Left ventricle myocardium inferior (tissue), 1 donor: ENCODE data around the gene MYT1. TPM values are rescaled to one million over a fixed set of nuclear protein-coding genes. Genes with fewer than 3 reads are reported as not detected.

Experiments used
- DNase-seq: peaks from one replicate; pipeline ENCODE4 v3.0.0-alpha.2; 2020
- H3K27ac ChIP-seq: fragments of 200-600 bp; replicated peaks from 2 replicates; pipeline ENCODE4 v1.8.0; 2021
- H3K27me3 ChIP-seq: fragments of 200-600 bp; 2 replicates; pipeline ENCODE4 v1.8.0; 2021; ENCODE audit warnings: low read depth
- H3K36me3 ChIP-seq: fragments of 200-600 bp; 2 replicates; pipeline ENCODE4 v1.8.0; 2021
- H3K4me1 ChIP-seq: fragments of 200-600 bp; 2 replicates; pipeline ENCODE4 v1.8.0; 2021
- H3K4me3 ChIP-seq: fragments of 200-600 bp; 2 replicates; pipeline ENCODE4 v1.8.0; 2021; ENCODE audit warnings: mild to moderate bottlenecking, moderate library complexity
- H3K9me3 ChIP-seq: fragments of 200-600 bp; replicated peaks from 2 replicates; pipeline ENCODE4 v1.8.0; 2021
- intact Hi-C: fragments of 100-400 bp; cut with micrococcal nuclease; formaldehyde crosslinking; loops from one replicate; pipeline ENCODE4 v1.11.0; 2022
- total RNA-seq: library from RNA; stranded (reverse); fragmentation: NEBNext Ultra II Directional; extraction: Animal tissue kit (Norgen Biotek cat#: 25700); gene quantifications from one replicate; pipeline ENCODE4 v1.2.1, GENCODE V29; 2021
- TF ChIP-seq, protein P1 (sequence below): fragments of 200-600 bp; IDR thresholded peaks from 2 replicates; pipeline ENCODE4 v1.8.0; 2021; ENCODE audit warnings: antibody characterized with exemption, mild to moderate bottlenecking, borderline replicate concordance
- donor health status: DM: no; HTN: yes; CAD: no; lungs with severe emphysema.

Gene MYT1
- total RNA-seq, 1 donor from 2014 or later, result 0.11 TPM

DNA sequence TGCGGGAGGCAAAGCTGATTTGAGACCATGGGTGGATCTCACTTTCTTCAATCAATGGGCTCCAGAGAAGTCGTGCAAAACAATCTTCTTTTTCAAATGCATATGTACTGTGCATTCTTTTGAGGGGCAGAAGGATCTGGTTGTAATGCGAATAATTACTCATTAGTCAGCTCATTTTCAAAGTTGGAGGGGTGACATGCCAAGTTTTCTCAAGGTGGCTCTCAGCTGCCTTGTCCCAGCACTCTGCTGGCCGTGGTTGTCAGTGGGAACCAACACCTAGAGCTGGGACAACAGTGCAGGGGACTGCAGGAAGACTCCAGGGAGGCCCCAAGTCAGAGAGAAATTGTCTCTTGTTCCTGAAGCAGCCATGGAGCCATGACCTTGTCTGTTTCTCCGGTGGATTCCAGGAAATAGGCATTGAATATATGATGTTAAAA is 25.3 kb downstream of the MYT1 start:
- peaks cover 12% of the 10 kb centered on the region for H3K4me1 ChIP-seq
- H3K4me3 ChIP-seq, result no peak overlapping the region
- H3K9me3 ChIP-seq, result no peaks in the 10 kb centered on the region
- peaks cover 39% of the 10 kb centered on the region for H3K27me3 ChIP-seq
- TF ChIP-seq, protein P1, sequence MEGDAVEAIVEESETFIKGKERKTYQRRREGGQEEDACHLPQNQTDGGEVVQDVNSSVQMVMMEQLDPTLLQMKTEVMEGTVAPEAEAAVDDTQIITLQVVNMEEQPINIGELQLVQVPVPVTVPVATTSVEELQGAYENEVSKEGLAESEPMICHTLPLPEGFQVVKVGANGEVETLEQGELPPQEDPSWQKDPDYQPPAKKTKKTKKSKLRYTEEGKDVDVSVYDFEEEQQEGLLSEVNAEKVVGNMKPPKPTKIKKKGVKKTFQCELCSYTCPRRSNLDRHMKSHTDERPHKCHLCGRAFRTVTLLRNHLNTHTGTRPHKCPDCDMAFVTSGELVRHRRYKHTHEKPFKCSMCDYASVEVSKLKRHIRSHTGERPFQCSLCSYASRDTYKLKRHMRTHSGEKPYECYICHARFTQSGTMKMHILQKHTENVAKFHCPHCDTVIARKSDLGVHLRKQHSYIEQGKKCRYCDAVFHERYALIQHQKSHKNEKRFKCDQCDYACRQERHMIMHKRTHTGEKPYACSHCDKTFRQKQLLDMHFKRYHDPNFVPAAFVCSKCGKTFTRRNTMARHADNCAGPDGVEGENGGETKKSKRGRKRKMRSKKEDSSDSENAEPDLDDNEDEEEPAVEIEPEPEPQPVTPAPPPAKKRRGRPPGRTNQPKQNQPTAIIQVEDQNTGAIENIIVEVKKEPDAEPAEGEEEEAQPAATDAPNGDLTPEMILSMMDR, result no peak
- no peak for DNase-seq
- no peaks in the 10 kb centered on the region for H3K36me3 ChIP-seq
- intact Hi-C loops, result no loop called here
- no peak overlapping the region for H3K27ac ChIP-seq

DNA sequence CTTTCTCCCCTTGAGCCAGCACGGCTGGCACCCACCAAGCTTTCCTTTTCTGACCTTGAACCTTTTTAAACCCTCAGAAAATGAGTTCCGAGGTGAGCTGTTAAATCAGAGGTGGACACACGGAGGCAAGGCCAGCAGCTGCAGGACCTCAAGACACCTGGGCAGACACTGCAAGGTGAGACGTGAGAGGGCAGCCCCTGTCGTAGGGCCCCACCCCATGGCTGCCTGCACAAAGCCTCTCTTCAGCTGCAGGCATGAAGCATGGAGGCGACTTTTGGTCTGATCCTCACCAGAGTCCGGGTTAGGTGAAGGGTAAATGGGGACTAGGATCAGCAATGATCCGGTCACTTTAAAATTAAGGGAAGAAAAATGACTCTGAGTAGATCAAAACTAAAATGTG is 25.7 kb downstream of the MYT1 start:
- H3K27me3 ChIP-seq, result peaks cover 41% of the 10 kb centered on the region
- no peak for DNase-seq
- H3K27ac ChIP-seq, result no peak overlapping the region
- no peak overlapping the region for H3K4me3 ChIP-seq
- H3K4me1 ChIP-seq, result peaks cover 12% of the 10 kb centered on the region
- no peaks in the 10 kb centered on the region for H3K36me3 ChIP-seq
- H3K9me3 ChIP-seq, result no peaks in the 10 kb centered on the region
- intact Hi-C loops, result no loop called here
- TF ChIP-seq, protein P1, result no peak

DNA sequence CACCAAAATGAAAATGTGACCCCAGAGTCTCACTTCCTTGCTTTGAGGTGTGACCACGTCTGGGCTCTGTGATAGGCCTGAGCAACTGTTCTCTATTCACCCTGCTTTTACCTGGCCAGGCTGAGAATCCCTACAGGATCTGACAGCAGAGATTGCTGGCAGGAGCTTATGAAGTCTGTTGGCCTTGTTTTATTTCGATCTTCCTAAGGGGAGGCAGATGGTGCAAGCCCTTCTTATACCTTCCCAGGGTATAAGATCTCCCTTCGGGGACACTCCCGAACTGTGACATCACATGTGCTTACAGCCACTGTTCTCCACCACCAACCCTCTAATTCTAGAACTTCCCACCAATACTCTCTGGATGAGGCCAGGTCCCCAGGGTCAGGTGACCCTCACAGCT is 26.8 kb downstream of the MYT1 start:
- H3K9me3 ChIP-seq, result no peaks in the 10 kb centered on the region
- H3K27ac ChIP-seq, result no peak overlapping the region
- intact Hi-C loops, result no loop called here
- H3K27me3 ChIP-seq, result peaks cover 49% of the 10 kb centered on the region
- H3K4me1 ChIP-seq, result peaks cover 12% of the 10 kb centered on the region
- TF ChIP-seq, protein P1, result no peak
- H3K4me3 ChIP-seq, result no peak overlapping the region
- H3K36me3 ChIP-seq, result no peaks in the 10 kb centered on the region
- DNase-seq, result no peak

DNA sequence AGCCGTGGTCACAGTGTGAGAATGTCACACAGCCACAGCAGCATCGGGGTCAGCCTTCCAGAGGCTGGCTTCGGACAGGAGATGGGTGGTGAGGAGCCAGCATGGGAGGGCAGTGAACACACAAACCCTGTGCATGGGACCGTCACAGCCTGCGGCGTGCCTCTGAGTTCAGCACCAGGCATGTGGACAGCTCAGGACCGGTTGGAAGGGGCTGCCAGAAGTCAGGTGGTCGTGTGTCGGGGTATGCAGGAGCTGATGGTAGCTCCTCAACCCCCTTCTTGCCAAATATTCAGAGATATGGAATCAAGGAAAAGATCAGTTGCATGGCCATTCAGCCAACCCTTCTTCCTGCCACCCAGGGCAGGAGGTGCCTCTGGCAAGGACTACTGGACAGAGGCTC is 28.2 kb downstream of the MYT1 start:
- Histone ChIP-seq H3K36me3 (no peaks in the 10 kb centered on the region), H3K9me3 (no peaks in the 10 kb centered on the region), H3K27me3 (peaks cover 63% of the 10 kb centered on the region), H3K27ac (no peak overlapping the region), H3K4me1 (peaks cover 12% of the 10 kb centered on the region), H3K4me3 (no peak overlapping the region)
- TF ChIP-seq, protein P1, result no peak
- no peak for DNase-seq
- intact Hi-C loops, result no loop called here

DNA sequence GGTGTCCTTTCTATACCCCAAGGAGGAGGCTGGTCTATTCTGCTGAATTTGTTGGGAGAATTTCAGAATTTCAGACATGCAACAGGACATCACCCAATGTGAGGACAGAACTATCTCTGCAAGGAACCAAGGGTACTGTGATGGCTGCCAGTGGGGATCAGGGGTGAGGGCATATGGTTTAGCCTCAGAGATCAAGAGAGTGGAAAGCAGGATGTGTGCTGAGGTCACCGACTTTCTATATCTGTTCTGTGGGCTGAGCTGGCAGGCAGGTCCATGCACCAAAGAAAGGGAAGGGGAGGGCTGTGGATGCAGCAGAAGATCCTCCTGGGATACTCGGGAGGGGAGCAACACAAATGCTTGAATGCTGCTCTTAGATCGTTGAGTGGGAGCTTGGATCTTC is 28.8 kb downstream of the MYT1 start:
- TF ChIP-seq, protein P1, result no peak
- peaks cover 67% of the 10 kb centered on the region for H3K27me3 ChIP-seq
- intact Hi-C loops, result no loop called here

GRCh38 chr20:64194269-64194668 is 30.0 kb downstream of the MYT1 start:
- Histone ChIP-seq H3K9me3 (no peaks in the 10 kb centered on the region), H3K4me1 (peaks cover 5% of the 10 kb centered on the region), H3K27ac (no peak overlapping the region), H3K4me3 (no peak overlapping the region), H3K27me3 (peaks cover 79% of the 10 kb centered on the region), H3K36me3 (no peaks in the 10 kb centered on the region)
- TF ChIP-seq, protein P1, result no peak
- no peak for DNase-seq
- intact Hi-C loops, result no loop called here

More for the DNA sequence above, 28.8 kb downstream of the MYT1 start:
- Histone ChIP-seq H3K27ac (no peak overlapping the region), H3K36me3 (no peaks in the 10 kb centered on the region), H3K4me3 (no peak overlapping the region), H3K9me3 (no peaks in the 10 kb centered on the region), H3K4me1 (peaks cover 12% of the 10 kb centered on the region)
- DNase-seq, result no peak
